ENCODE data around the gene BRI3BP. TPM values are rescaled to one million over a fixed set of nuclear protein-coding genes. Genes with fewer than 3 reads are reported as not detected.

Gene BRI3BP
- total RNA-seq, 1 donor from 2014 or later: 6.8 TPM

DNA sequence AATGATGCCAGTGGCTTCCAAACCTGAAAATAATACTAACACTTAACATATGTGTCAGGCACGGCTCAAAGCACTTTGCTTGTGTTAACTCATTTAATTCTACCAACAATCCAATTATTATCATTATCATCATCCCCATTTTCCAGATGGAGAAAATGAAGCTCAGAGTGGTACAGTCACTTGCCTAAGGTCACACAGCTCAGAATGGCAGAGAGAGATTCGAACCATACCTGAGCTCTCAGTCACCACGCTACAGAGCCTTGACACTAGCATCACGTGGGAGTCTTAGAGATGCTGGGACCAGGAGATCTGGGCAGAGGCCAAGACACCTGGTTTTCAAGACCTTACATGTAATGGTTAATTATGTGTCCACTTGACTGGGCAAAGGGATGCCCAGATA, 38.7 kb upstream of the BRI3BP start:
- no peak for DNase-seq (ENCODE audit: low spot score)
- peaks cover 20% of the 10 kb centered on the region for H3K36me3 Mint-ChIP-seq (ENCODE audit: low read depth)
- H3K9me3 Mint-ChIP-seq (ENCODE audit: low read depth): no peaks in the 10 kb centered on the region
- H3K4me3 Mint-ChIP-seq (ENCODE audit: unreplicated experiment): no peak overlapping the region
- no peaks in the 10 kb centered on the region for H3K27me3 Mint-ChIP-seq (ENCODE audit: low read depth)
- H3K27ac Mint-ChIP-seq (ENCODE audit: unreplicated experiment): no peak overlapping the region
- TF ChIP-seq, protein P1, sequence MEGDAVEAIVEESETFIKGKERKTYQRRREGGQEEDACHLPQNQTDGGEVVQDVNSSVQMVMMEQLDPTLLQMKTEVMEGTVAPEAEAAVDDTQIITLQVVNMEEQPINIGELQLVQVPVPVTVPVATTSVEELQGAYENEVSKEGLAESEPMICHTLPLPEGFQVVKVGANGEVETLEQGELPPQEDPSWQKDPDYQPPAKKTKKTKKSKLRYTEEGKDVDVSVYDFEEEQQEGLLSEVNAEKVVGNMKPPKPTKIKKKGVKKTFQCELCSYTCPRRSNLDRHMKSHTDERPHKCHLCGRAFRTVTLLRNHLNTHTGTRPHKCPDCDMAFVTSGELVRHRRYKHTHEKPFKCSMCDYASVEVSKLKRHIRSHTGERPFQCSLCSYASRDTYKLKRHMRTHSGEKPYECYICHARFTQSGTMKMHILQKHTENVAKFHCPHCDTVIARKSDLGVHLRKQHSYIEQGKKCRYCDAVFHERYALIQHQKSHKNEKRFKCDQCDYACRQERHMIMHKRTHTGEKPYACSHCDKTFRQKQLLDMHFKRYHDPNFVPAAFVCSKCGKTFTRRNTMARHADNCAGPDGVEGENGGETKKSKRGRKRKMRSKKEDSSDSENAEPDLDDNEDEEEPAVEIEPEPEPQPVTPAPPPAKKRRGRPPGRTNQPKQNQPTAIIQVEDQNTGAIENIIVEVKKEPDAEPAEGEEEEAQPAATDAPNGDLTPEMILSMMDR (IDR thresholded peaks at IDR 0.05): no peak
- H3K4me1 Mint-ChIP-seq (ENCODE audit: low read depth): no peaks in the 10 kb centered on the region

DNA sequence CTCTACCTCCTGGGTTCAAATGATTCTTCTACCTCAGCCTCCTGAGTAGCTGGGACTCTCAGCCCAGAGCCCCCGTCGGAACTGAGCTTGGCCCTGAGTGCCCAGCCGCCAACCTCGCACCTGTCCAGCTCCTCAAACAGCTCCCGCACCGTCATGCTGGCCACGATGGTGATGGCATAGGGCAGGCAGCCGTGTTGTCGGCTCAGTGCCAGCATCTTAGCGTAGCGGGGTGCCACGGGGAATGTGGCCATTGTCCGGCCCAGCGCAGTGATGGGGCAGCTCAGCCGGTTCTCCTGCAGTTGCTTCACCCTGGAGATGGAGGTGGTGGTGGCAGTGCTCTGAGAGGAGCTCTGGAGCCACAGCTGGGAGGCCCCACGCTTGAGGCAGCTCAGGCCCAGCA, 36.9 kb upstream of the BRI3BP start:
- Mint-ChIP-seq H3K27me3 (ENCODE audit: low read depth) (no peaks in the 10 kb centered on the region), H3K4me3 (ENCODE audit: unreplicated experiment) (no peak overlapping the region), H3K9me3 (ENCODE audit: low read depth) (no peaks in the 10 kb centered on the region), H3K4me1 (ENCODE audit: low read depth) (no peaks in the 10 kb centered on the region), H3K27ac (ENCODE audit: unreplicated experiment) (no peak overlapping the region), H3K36me3 (ENCODE audit: low read depth) (peaks cover 21% of the 10 kb centered on the region)
- no peak for DNase-seq (ENCODE audit: low spot score)
- TF ChIP-seq, protein P1 (IDR thresholded peaks at IDR 0.05): no peak

DNA sequence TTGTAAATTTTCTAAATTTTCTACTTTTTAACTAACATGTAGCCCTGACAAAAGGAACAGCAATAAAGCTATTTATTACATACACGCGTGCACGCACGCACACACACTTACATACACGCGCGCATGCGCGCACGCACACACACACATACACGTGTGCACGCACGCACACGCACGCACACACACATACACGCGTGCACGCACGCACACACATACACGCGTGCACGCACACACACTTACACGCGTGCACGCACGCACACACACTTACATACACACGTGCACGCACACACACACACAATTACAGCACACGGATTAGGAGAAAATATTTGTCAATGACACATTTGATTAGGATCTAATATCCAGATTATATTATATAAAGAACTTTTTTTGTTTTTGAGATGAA, 32.4 kb upstream of the BRI3BP start:
- TF ChIP-seq, protein P1 (IDR thresholded peaks at IDR 0.05): no peak
- Mint-ChIP-seq H3K4me3 (ENCODE audit: unreplicated experiment) (no peak overlapping the region), H3K27me3 (ENCODE audit: low read depth) (no peaks in the 10 kb centered on the region), H3K36me3 (ENCODE audit: low read depth) (peaks cover 30% of the 10 kb centered on the region), H3K27ac (ENCODE audit: unreplicated experiment) (no peak overlapping the region), H3K9me3 (ENCODE audit: low read depth) (no peaks in the 10 kb centered on the region), H3K4me1 (ENCODE audit: low read depth) (no peaks in the 10 kb centered on the region)
- DNase-seq (ENCODE audit: low spot score): no peak

DNA sequence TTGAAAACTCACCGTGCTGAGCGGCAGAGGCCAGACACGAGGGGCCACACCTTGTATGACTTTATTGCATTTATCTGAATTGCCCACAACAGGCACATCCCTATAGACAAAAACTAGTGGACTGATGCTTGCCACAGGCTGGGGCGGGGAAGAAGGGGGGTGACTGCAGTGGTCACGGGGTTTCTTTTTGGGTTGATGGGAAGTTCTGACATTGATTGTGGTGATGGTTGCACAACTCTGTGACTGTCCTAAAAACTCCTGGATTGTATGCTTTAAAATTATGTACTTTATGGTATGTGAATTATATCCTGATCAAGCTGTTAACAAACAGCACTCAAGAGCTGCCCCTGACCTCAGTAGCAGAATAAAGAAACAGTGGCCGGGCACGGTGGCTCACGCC, 30.2 kb upstream of the BRI3BP start:
- no peak overlapping the region for H3K4me3 Mint-ChIP-seq (ENCODE audit: unreplicated experiment)
- H3K36me3 Mint-ChIP-seq (ENCODE audit: low read depth): peaks cover 23% of the 10 kb centered on the region
- no peaks in the 10 kb centered on the region for H3K9me3 Mint-ChIP-seq (ENCODE audit: low read depth)
- DNase-seq (ENCODE audit: low spot score): no peak
- no peaks in the 10 kb centered on the region for H3K27me3 Mint-ChIP-seq (ENCODE audit: low read depth)
- H3K27ac Mint-ChIP-seq (ENCODE audit: unreplicated experiment): no peak overlapping the region
- no peaks in the 10 kb centered on the region for H3K4me1 Mint-ChIP-seq (ENCODE audit: low read depth)
- TF ChIP-seq, protein P1 (IDR thresholded peaks at IDR 0.05): no peak

DNA sequence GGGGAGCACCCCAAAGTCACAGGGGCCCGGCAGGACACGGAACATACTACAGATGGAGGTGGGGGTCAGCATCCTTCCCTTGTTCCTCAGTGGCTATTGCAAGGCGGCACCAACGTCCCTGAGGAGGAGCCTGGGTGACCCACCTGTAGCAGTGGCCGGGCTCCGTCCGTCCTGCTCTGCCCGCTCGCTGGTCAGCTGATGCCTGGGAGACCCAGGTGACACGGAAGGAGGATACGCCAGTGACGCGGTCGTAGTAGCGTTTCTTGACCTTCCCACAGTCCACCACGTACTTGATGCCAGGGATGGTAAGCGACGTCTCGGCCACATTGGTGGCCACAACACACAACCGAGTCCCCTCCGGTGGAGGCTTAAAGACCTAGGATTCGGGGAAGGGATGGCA, 29.2 kb upstream of the BRI3BP start:
- no peak overlapping the region for H3K27ac Mint-ChIP-seq (ENCODE audit: unreplicated experiment)
- TF ChIP-seq, protein P1 (IDR thresholded peaks at IDR 0.05): no peak

More for the DNA sequence above, 29.2 kb upstream of the BRI3BP start:
- peaks cover 23% of the 10 kb centered on the region for H3K36me3 Mint-ChIP-seq (ENCODE audit: low read depth)
- H3K27me3 Mint-ChIP-seq (ENCODE audit: low read depth): no peaks in the 10 kb centered on the region
- no peak overlapping the region for H3K4me3 Mint-ChIP-seq (ENCODE audit: unreplicated experiment)
- no peak for DNase-seq (ENCODE audit: low spot score)
- no peaks in the 10 kb centered on the region for H3K9me3 Mint-ChIP-seq (ENCODE audit: low read depth)
- no peaks in the 10 kb centered on the region for H3K4me1 Mint-ChIP-seq (ENCODE audit: low read depth)

Data from chondrocyte (in vitro differentiated cells).